ENCODE results near the gene CLEC16A. TPM values are rescaled to one million over a fixed set of nuclear protein-coding genes. Genes with fewer than 3 reads are reported as not detected.
A peak's percentile ranks its signal among the peaks of the same experiment; 100 is the strongest.

Gene CLEC16A
- total RNA-seq, 2 donors from 2014 or later = 46.6 to 47.6 TPM

- Histone ChIP-seq H3K4me3 (no peak overlapping the region), H3K27ac (peak overlapping the region; percentile 18 to 54), H3K36me3 (no peaks in the 10 kb centered on the region), H3K9me3 (no peaks in the 10 kb centered on the region), H3K27me3 (replicated peaks; ENCODE audit: insufficient read depth) (no peaks in the 10 kb centered on the region), H3K4me1 (ENCODE audit: control insufficient read depth in 1 of 2, low read depth in 2 of 2) (peaks cover 12 to 44% of the 10 kb centered on the region in 2 donors)
- ATAC-seq (ENCODE audit: insufficient number of reproducible peaks, low FRiP score, low read depth) (no peak), DNase-seq (ENCODE audit: low spot score) (no peak)
- no peak for TF ChIP-seq CTCF (IDR thresholded peaks at IDR 0.05)
Observed at GRCh38 chr16:11118479-11118878, 174.1 kb downstream of the CLEC16A start.

DNA sequence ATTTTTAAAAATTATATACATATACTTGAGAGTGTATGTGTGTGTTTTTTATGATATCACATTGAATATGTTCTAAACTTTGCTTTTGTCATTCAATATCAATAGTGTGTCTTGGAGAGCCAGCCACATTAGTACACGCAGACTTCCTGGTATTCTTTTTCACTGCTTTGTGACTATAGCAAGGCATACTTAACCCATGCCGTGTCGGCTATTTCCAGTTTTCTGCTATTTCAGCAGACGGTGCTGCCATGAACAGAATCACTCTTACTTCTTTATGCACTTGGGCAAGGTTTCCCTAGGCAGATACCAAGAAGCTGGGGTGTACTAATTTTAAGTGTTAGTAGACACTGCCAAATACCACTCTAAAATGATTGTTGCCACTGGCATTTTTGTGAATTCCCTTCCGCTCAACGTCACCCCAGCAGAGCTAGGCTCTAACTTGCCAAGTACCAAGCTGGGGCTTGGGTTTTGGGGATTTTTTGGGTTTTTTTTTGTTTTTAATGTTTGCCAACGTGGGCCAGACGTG, 176.8 kb downstream of the CLEC16A start:
- peak; percentile 46 for ATAC-seq (ENCODE audit: insufficient number of reproducible peaks, low FRiP score, low read depth)
- H3K4me1 ChIP-seq (ENCODE audit: control insufficient read depth in 1 of 2, low read depth in 2 of 2) = peaks cover 12 to 51% of the 10 kb centered on the region in 2 donors
- H3K9me3 ChIP-seq = no peaks in the 10 kb centered on the region
- H3K27ac ChIP-seq = peak overlapping the region; percentile 33 to 36
- H3K27me3 ChIP-seq (replicated peaks; ENCODE audit: insufficient read depth) = no peaks in the 10 kb centered on the region
- no peak overlapping the region for H3K4me3 ChIP-seq
- peaks cover 5% of the 10 kb centered on the region for H3K36me3 ChIP-seq
- no peak for TF ChIP-seq CTCF (IDR thresholded peaks at IDR 0.05)
- DNase-seq (ENCODE audit: low spot score) = no peak

DNA sequence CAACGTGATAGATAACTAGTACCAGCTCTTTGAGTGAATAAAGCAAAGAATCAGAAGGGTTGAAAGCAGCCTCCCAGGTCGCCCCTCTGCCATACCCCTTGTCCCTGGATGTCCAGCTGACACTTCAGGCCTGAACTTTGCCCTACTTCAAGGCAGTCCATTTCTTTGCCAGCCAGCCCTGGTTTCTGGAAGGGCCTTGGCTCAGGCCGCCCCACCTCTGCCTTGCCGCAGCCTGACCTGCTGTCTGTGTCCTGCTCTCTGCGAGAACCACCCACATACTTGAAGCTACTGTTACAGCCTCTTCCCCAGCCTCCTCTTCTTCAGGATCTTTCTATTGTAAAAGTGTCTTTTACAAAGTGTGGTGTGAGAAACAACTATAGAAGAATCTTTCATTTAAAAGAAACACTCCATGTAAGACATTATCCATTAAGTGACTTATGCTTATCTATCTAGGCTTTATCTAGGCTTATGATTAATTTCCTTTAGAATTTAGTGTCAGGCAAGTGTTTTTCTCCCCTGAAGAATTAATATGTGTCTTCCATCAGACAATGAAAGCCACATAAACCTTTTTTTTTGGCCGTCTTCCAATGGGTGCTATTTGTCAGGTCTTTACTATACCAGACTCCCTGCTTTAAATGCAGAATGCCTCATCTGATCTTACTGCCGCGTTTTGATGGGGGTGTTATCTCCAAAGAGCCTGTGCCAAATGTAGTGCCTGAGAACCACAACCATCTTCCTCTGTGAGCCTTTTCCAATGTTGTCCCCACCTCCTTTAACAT, 177.7 kb downstream of the CLEC16A start:
- H3K9me3 ChIP-seq = no peaks in the 10 kb centered on the region
- H3K4me1 ChIP-seq (ENCODE audit: control insufficient read depth in 1 of 2, low read depth in 2 of 2) = peaks cover 12 to 58% of the 10 kb centered on the region in 2 donors
- no peaks in the 10 kb centered on the region for H3K27me3 ChIP-seq (replicated peaks; ENCODE audit: insufficient read depth)
- H3K36me3 ChIP-seq = peaks cover 5% of the 10 kb centered on the region
- no peak for TF ChIP-seq CTCF (IDR thresholded peaks at IDR 0.05)
- DNase-seq (ENCODE audit: low spot score) (no peak), ATAC-seq (ENCODE audit: insufficient number of reproducible peaks, low FRiP score, low read depth) (no peak)
- H3K4me3 ChIP-seq = no peak overlapping the region
- peak overlapping the region; percentile 33 to 36 for H3K27ac ChIP-seq

DNA sequence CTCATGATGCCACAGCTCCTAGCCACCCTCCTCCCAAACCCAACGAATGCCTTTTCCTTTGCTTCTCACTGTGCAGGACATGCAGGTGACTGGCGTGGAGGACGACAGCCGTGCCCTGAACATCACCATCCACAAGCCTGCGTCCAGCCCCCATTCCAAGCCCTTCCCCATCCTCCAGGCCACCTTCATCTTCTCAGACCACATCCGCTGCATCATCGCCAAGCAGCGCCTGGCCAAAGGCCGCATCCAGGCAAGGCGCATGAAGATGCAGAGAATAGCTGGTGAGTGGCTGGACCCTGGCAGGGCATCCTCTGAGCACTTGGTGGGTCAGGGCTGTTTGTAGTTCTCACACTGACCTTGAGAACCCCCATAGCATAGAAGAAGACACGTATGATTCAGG, 179.3 kb downstream of the CLEC16A start:
- no peak for ATAC-seq (ENCODE audit: insufficient number of reproducible peaks, low FRiP score, low read depth)

More for the DNA sequence above, 179.3 kb downstream of the CLEC16A start:
- Histone ChIP-seq H3K36me3 (peaks cover 5% of the 10 kb centered on the region), H3K27ac (no peak overlapping the region), H3K4me1 (ENCODE audit: control insufficient read depth in 1 of 2, low read depth in 2 of 2) (peaks cover 18 to 60% of the 10 kb centered on the region in 2 donors), H3K9me3 (no peaks in the 10 kb centered on the region), H3K27me3 (replicated peaks; ENCODE audit: insufficient read depth) (no peaks in the 10 kb centered on the region), H3K4me3 (no peak overlapping the region)
- TF ChIP-seq CTCF (IDR thresholded peaks at IDR 0.05) = no peak
- DNase-seq (ENCODE audit: low spot score) = no peak
